SIG-M5 (cell line): ENCODE measurements around the gene DAGLA.
"Not testable (repeated sequence)": the region's sequence is repeated elsewhere in the genome, so short reads cannot be mapped to it uniquely, and the experiment has no call there.

Source experiments
- DNase-seq: peaks from one replicate; lab custom pipeline; 2025; lab: John Stamatoyannopoulos, UW

DAGLA gene, protein sequence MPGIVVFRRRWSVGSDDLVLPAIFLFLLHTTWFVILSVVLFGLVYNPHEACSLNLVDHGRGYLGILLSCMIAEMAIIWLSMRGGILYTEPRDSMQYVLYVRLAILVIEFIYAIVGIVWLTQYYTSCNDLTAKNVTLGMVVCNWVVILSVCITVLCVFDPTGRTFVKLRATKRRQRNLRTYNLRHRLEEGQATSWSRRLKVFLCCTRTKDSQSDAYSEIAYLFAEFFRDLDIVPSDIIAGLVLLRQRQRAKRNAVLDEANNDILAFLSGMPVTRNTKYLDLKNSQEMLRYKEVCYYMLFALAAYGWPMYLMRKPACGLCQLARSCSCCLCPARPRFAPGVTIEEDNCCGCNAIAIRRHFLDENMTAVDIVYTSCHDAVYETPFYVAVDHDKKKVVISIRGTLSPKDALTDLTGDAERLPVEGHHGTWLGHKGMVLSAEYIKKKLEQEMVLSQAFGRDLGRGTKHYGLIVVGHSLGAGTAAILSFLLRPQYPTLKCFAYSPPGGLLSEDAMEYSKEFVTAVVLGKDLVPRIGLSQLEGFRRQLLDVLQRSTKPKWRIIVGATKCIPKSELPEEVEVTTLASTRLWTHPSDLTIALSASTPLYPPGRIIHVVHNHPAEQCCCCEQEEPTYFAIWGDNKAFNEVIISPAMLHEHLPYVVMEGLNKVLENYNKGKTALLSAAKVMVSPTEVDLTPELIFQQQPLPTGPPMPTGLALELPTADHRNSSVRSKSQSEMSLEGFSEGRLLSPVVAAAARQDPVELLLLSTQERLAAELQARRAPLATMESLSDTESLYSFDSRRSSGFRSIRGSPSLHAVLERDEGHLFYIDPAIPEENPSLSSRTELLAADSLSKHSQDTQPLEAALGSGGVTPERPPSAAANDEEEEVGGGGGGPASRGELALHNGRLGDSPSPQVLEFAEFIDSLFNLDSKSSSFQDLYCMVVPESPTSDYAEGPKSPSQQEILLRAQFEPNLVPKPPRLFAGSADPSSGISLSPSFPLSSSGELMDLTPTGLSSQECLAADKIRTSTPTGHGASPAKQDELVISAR

DNA sequence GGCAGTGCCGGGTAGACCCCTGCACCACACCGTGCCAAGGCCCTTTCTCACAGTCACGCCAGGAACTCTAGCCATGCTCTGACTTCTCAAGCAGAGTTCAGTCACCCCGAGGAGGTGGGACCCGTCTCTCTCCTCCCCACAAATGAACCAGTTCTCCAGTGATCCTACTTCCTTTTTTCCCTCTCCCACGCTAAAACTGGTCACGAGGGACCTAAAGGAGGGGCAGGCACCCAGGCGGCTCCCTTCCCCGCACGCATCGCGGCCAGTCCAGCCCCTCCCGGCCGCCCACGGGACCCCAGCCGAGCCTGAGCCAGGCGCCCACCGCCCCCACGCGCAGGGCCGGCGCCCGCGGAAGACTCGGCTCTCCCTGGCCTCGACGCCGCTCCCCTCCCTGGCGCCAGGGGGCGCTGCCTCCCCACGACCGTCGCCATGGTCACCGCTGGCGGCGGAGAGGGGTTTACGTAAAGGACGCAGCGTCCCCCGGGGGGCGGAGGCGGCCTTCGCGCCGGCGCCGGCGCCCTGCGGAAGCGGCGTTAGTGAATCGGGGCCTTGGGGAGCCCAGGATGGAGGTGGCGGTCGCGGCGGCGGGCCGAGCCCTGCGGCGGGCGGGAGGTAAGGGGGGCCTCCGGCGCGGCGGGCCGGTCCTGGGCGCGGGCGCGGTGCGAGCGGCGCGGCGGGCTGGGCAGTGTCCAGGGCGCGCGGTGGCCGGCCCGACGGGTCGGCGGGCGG is at the start of gene DAGLA:
TSS of gene DAGLA (plus strand) at position 499 of the 729 bp plus-strand sequence. CDS start 39,765 bp downstream, outside the sequence.
- DNase-seq: no peak

DNA sequence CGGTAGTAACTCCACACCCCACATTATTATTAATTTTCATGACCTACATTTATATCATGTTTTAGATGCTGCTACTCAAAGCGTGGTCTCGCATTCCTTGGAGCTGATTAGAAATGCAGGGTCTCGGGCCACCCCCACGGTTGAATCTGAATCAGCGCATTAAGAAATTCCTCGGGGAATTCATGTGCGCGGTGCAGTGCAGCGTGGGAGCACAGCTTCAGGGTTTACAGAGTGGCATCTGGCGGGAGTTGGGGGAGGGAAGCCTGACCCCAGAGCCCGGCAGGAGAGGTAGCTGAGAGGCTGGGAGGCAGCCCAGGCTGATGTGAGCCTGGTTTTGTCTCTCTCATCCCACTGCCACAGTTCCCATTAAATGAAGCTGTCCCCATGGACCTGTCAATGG is 48.1 kb upstream of the DAGLA start:
- no peak for DNase-seq

DNA sequence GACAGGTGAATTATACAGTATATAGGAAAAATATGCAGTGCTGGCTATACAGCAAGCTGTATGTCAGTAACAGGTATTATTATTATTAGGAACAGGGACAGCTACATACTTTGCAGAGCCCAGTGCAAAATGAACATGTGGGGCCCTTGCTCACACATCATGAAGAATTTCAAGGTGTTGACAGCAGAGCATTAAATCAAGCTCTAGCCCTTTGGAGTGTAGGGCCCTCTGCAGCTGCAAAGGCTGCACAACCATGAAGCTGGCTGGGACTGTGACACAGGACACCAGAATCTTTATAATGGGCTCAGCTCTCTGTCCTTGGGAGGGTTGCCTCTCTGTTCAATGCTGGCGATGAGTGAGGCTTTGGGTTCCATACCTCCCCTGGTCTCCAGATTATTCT is 44.9 kb upstream of the DAGLA start:
- no peak for DNase-seq

DNA sequence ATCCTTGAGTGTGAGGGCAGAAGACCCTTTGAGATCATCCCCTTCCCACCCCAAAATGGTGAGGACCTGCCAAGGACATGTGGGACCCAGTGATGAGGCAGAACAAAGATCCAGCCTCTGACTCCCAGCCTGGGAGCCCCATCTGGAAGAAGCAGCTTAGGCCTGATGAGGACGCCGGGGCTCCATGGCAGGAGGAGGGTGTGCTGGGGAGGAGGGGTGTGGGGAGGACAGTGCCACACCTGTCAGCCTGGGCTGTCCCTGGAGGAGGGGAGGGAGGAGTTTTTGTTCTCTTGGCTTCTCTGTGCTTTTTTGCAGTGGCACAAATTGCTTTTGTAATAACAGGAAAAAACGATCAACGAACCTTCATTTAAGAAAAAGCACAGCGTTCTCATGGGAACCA is 44.4 kb upstream of the DAGLA start:
- DNase-seq: no peak

DNA sequence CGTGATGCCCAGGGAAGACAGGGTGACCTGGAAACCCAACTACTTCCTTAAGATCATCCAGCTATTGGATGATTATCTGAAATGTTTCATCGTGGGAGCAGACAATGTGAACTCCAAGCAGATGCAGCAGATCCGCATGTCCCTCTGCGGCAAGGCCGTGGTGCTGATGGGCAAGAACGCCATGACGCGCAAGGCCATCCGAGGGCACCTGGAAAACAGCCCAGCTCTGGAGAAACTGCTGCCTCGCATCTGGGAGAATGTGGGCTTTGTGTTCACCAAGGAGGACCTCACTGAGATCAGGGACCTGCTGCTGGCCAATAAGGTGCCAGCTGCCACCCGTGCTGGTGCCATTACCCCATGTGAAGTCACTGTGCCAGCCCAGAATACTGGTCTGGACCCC is 43.5 kb upstream of the DAGLA start:
- no peak for DNase-seq

DNA sequence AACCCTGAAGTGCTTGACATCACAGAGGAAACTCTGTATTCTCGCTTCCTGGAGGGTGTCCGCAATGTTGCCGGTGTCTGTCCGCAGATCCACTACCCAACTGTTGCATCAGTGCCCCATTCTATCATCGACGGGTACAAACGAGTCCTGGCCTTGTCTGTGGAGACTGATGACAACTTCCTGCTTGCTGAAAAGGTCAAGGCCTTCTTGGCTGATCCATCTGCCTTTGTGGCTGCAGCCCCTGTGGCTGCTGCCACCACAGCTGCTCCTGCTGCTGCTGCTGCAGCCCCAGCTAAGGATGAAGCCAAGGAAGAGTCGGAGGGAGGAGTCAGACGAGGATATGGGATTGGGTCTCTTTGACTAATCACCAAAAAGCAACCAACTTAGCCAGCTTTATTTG is 42.9 kb upstream of the DAGLA start:
- no peak for DNase-seq

DNA sequence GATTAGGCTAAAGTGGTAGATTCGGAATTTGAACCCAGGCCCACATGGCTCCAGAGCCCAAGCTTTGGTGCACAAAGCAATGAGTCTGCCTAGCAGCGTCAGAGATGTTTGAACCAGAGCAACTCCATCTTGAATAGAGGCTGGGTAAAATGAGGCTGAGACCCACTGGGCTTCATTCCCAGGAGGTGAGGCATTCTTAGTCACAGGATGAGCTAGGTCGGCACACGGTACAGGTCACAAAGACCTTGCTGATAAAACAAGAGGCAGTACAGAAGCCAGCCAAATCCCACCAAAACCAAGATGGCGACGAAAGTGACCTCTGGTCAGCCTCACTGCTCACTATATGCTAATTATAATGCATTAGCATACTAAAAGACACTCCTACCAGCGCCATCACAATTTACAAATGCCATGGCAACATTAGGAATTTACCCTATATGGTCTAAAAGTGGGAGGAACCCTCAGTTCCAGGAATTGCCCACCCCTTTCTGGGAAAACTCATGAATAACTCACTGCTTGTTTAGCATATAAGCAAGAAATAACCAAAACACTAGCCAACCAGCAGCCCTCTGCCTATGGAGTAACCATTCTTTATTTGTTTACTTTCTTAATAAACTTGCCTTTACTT is 40.3 kb upstream of the DAGLA start:
- no peak for DNase-seq

DNA sequence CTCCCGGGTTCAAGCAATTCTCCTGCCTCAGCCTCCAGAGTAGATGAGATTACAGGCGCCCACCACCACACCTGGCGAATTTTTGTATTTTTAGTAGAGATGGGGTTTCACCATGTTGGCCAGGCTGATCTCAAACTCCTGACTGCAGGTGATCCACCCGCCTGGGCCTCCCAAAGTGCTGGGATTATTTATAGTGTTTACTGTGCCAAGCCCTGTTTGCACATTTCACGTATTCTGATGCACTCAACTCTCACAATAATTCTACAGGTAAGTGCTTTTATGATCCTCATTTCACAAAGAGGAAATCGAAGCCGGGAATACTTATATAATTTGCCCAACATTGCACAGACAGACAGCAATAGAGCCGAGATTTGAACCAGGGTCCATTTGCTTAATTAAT is 38.0 kb upstream of the DAGLA start:
- no peak for DNase-seq

DNA sequence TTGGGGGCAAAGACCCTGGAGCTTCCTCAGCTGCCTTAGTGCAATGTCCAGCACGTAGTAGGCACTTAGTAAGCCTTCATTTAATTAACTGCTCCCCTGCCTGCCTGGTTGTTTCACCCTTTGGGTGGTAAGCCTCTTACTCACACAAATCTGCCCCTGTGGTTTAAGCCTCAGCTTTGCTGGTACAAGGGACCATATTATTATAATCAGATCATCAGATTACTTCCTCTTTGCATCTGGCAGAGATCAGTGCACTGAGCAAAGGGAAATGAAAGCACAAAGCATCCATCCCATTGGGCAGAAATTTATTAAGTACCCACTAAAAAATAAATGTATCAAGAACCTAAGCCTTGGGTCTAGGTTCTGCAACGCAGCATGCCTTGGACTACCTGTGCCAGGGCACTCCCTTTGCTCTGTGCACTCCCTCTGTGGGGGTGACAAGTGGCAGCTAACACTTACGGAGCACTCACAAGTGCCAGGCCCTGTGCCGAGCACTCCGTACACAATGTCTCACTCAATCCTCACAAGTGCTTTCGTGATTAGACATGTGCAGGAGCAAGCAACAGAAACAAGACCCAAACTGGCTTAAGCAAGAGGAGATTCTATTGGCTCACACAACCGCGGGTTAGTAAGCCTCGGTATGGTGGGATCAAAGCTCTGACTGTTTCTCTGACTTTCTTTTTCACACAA is 34.9 kb upstream of the DAGLA start:
- no peak for DNase-seq

DNA sequence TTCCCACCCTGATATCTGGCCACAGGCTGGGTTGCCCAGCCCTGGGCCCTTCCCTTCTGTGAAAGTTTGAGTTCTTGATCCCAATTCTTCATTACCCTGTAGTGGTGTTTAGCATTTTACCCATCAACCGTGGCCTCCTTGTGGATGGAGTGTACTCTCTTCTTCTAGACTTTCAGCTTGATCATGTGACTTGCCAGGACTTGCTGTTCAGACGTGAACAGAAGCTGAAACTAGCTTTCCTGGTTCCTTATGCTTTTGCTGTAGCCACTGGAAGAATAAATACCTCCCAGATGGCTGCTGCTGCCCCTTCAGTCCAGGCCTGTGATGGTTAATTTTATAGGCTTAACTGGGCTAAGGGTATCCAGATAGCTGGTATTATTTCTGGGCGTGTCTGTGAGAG is 32.7 kb upstream of the DAGLA start:
- DNase-seq: no peak

DNA sequence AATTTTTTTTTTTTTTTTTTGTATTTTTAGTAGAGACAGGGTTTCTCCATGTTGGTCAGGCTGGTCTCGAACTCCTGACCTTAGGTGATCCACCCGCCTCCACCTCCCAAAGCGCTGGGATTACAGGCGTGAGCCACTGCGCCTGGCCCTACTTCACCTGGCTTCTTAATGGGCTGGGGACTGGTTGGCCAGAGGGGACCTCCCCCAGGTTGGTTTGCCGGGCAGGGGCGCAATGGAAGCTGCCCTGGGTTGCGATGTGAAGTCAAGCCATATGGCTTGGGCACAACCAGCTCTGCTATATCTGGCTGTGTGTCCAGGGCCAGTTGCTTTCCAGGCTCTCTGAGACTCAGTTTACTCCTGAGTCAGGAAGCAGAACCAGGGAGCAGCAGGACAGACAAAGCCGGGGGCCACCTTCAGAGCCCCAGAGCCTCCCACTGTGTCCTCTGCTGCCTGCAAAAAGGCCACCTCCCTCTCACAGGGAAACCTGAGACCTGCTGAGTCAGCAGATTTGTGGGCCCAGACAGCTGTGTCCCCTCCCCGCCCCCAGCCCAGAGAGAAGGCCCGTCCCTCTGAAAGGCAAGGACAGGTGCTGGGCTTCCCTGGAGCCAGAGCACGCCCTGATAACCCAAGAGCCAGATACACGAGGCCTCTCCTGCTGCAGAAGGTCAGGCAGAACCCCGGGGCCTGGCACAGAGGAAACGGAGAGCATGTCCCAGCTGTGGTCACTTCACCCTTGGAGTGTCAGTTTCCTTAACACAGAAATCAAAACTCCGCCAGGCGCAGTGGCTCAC is 29.2 kb upstream of the DAGLA start:
- DNase-seq: no peak

DNA sequence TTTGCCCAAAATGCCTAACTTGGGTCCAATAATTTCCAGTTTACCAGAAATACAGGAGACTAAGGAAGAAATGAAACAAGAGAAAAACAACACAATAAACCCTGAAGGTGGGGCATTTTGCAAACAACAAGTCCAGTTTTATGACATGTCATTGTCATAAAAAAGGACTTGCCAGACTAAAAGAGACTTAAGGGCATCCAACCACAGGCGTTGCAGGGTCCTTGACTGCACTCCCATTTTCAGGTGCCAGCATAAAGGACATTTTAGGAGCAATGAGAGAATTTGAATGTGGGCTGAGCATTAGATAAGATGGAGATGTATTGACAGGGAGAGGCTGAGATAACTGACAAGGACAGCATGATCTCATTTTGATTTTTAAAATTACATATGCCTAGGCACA is 28.1 kb upstream of the DAGLA start:
- DNase-seq: no peak

DNA sequence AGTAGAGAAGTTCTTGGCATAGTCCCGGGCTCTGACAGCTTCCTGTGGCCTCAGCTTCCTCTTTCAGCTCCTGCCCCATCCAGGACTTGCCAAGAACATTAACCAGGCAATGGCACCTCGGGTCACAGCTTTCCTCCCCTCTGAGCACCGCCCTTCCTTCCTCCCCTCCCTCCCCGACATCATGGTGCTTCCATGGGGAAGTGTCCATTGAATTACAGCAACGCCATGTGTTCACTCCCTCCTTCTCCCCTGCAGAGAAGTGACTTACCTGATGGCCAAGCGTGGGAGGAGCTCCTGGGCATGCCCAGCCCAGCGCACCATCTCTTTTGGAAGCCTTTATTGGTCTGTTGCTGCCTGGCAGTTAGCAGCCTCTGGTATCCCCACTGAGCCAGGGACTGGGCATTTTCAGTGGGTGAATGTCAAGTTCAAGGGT is 25.8 kb upstream of the DAGLA start:
- no peak for DNase-seq

DNA sequence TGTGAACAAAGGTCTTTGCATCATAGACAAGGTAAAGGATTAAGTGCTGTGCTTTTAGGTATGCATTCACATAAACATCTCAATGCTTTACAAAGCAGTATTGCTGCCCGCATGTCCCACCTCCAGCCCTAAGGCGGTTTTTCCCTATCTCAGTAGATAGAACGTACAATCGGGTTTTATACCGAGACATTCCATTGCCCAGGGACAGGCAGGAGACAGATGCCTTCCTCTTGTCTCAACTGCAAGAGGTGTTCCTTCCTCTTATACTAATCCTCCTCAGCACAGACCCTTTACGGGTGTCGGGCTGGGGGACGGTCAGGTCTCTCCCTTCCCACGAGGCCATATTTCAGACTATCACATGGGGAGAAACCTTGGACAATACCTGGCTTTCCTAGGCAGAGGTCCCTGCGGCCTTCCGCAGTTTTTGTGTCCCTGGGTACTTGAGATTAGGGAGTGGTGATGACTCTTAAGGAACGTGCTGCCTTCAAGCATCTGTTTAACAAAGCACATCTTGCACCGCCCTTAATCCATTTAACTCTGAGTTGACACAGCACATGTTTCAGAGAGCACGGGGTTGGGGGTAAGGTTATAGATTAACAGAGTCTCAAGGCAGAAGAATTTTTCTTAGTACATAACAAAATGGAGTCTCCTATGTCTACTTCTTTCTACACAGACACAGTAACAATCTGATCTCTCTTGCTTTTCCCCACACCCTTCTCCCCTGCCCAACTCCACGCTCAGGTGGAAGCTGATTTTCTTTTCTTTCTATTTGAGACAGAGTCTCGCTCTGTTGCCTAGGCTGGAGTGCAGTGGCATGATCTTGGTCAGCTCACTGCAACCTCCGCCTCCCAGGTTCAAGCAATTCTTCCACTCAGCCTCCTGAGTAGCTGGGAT is 24.7 kb upstream of the DAGLA start:
- DNase-seq: not testable (repeated sequence)

DNA sequence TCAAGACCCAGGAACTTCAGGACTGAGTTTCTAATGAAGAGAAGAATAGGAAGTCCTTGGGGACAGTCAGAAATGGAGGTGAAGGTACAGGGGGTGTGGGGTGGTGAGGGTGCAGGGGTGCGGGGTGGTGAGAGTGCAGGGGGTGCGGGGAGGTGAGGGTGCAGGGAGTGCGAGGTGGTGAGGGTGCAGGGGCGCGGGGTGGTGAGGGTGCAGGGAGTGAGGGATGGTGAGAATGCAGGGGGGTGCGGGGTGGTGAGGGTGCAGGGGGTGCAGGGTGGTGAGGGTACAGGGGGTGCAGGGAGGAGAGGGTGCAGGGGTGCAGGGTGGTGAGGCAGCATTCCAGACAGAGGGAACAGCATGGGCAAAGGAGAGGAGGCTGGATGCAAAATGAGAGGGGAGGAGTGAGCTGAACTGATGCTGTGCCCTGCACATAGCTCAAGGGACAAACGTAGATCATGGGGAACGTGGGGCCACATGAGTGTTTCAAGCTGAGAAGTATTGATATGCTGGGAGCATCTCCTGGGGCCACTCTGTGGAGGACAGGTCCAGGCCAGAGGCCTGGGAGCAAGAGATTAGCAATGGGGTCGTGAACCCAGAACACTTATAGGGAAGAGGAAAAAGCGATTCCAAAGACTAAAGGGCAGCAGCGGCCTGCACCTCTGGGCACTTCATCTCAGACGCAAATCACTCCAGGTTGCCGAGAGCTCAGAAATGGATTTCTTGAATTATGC is 23.7 kb upstream of the DAGLA start:
- no peak for DNase-seq

DNA sequence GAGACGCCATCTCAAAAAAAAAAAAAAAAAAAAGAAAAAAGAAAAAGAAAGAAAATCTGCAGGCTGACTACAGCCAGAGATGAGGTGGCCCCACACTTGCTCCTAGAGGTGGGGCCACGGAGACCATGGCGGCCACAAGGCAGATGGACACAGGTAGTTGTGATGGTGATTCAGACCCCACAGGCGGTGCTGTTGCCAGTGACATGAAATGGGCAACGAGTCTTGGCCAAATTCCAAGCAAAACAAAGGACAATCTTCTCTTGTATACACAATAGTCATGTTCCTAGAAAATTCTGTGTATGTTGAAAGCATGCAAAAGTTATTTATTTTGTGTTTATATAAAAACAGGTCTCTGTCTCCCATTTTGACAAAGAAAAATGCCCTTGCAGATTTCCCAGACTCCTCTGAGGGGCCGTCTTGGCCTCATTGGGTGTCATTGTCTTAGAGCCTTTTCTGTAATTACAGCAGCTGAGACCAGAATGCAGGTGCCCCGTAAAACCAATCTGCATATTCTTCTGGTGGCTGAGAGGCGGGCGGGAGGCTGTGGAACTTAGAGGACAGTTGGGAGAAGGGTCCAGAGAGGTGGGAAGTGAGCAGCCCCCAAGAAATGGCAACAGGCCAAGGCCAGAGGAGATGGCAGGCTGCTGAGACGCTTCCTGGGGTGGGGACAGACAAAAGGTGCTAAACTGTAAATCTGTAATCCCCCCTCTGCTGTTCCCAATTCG is 22.5 kb upstream of the DAGLA start:
- DNase-seq: no peak

DNA sequence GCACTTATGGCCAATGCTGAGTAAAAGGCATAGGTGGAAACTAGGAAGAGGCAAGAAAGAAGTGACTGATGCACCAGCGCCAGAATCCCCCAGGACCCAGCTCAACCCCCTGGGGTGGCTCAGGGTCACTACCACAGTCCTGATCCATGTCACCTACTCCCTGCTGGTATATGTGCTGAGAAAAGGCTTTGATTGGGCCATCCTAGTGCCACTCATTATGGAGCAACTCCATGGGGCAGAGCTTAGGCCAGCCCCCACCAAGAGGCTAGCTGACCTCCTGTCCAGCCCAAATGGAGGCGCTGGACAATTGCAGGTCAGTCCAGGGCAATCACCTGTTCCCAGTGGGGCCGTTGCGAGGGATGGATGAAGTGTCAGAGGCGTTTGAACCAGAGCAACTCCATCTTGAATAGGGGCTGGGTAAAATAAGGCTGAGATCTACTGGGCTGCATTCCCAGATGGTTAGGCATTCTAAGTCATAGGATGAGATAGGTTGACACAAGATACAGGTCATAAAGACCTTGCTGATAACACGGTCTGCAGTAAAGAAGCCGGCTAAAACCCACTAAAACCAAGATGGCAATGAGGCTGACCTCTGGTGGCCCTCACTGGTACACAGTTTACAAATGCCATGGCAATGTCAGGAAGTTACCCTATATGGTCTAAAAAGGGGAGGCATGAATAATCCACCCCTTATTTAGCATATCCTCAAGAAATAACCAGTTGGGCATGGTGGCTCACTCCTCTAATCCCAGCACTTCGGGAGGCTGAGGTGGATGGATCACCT is 20.6 kb upstream of the DAGLA start:
- DNase-seq: no peak
